Mucosa of descending colon (tissue), 3 donors: Measurements from ENCODE around the gene UNC5CL. TPM values are rescaled to one million over a fixed set of nuclear protein-coding genes. Genes with fewer than 3 reads are reported as not detected.

ENCODE experiments used
- ATAC-seq: fragments of 200-7000 bp; cut with Tn5 transposase; one replicate; pipeline ENCODE4 v1.9.1; 2020; ENCODE audit warnings: mild to moderate bottlenecking, moderate library complexity
- DNase-seq, 3 donors: peaks; one replicate each; pipeline ENCODE4 v3.0.0-alpha.2; 2020
- H3K36me3 ChIP-seq: fragments of 200-600 bp; one replicate; pipeline ENCODE4 v1.8.0; 2021; ENCODE audit warnings: low read depth, mild to moderate bottlenecking
- H3K4me1 ChIP-seq: fragments of 200-600 bp; one replicate; pipeline ENCODE4 v1.8.0; 2021; ENCODE audit warnings: low read depth, mild to moderate bottlenecking
- H3K4me3 ChIP-seq: fragments of 200-600 bp; one replicate; pipeline ENCODE4 v1.8.0; 2021; ENCODE audit warnings: mild to moderate bottlenecking
- H3K9me3 ChIP-seq: fragments of 200-600 bp; one replicate; pipeline ENCODE4 v1.8.0; 2021; ENCODE audit warnings: mild to moderate bottlenecking
- intact Hi-C, 2 donors: fragments of 100-400 bp; cut with DNase I in 1 of 2; cut with micrococcal nuclease in 1 of 2; formaldehyde crosslinking; loops; one replicate each; pipeline versions ENCODE4 v1.11.0 to v1.11.1; 2022; cut with DNase I, micrococcal nuclease
- total RNA-seq, 3 donors: library from RNA; stranded (reverse); fragmentation: NEBNext Ultra II Directional in 2 of 3; extraction: Animal tissue kit (Norgen Biotek cat#: 25700) in 2 of 3; gene quantifications; one replicate each; pipeline versions ENCODE4 v1.2.1 to v1.2.4, GENCODE V29; 2021 to 2023
- TF ChIP-seq, protein P1 (sequence below): fragments of 200-600 bp; IDR thresholded peaks from one replicate; pipeline ENCODE4 v1.8.0; 2022; ENCODE audit warnings: antibody characterized with exemption, mild to moderate bottlenecking
- donor health status: DM: no; HTN: no; CAD: no; lungs with moderate emphysema.
- donor health status: DM: no; HTN: no; CAD: no.
- donor health status: DM: no; HTN: yes; CAD: no.

UNC5CL gene
- total RNA-seq, 3 donors from 2014 or later = 3.4 to 9.7 (median 7.4) TPM

DNA sequence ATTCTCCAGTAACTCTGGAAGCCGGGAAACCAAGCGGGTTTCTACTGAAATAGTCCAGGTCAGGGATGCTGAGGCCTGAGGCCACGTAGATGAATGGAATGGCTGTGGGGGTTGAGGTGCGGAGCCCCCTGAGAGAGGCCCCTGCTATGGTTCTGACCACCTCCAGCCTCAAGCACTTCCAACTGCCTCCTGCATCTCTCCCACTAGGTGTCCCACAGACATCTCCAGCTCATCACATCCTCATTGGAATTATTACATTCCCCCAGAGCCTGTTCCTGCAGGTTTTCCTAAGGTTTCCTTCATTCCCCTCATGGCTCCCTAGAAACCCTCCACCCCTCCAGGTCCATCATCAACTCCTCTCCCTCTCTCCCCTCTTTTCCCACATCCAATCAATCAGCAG is 48.7 kb downstream of the UNC5CL start:
- intact Hi-C loops = no loop called here
- no peaks in the 10 kb centered on the region for H3K4me1 ChIP-seq
- no peaks in the 10 kb centered on the region for H3K36me3 ChIP-seq
- DNase-seq = no peak
- H3K9me3 ChIP-seq = no peaks in the 10 kb centered on the region
- ATAC-seq = no peak
- TF ChIP-seq, protein P1, sequence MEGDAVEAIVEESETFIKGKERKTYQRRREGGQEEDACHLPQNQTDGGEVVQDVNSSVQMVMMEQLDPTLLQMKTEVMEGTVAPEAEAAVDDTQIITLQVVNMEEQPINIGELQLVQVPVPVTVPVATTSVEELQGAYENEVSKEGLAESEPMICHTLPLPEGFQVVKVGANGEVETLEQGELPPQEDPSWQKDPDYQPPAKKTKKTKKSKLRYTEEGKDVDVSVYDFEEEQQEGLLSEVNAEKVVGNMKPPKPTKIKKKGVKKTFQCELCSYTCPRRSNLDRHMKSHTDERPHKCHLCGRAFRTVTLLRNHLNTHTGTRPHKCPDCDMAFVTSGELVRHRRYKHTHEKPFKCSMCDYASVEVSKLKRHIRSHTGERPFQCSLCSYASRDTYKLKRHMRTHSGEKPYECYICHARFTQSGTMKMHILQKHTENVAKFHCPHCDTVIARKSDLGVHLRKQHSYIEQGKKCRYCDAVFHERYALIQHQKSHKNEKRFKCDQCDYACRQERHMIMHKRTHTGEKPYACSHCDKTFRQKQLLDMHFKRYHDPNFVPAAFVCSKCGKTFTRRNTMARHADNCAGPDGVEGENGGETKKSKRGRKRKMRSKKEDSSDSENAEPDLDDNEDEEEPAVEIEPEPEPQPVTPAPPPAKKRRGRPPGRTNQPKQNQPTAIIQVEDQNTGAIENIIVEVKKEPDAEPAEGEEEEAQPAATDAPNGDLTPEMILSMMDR = no peak
- no peak overlapping the region for H3K4me3 ChIP-seq

DNA sequence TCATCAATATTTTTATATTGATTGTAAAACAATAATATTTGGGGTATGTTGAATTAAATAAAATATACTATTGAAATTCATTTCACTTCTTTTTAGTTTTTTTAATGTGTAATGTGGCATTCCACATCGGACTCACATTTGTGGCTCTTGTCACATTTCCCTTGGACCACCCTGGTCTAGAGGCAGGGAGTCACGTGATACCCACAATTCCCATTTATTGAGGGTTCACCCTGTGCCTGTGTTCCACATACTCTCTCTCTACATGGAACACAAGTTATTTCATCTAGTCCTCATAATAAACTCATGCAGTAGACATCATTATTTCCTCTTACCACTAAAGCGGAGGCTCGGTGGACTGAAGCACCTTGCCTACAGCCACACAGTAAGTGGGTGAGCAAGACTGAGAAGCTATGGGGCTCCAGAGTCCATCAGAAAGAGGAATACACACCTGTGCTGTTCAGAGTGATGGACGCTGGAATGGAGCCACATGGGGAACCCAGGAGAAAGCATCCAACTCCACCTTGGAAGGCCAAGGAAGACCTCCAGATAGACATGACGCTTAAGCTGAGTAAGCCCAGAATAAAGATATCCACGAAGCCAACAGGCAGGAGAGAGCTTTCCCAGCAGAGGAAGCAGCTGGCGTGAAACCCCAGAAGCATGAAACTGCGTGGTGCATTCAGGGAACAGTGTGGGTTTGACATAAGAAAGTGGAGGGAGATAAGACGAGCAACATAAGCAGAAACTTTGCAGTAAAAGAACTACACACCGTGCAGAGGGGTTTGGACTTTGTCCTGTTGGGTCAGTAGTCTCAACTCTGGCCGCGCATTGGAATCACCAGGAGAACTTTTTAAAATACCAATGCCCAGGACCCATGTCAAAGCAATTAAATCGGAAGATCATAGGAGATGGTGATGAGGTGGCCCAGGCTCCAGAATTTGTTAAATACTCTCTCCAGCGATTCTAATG is 49.5 kb downstream of the UNC5CL start:
- H3K4me1 ChIP-seq = no peaks in the 10 kb centered on the region
- H3K4me3 ChIP-seq = no peak overlapping the region
- intact Hi-C loops = no loop called here
- no peak for ATAC-seq
- TF ChIP-seq, protein P1 = no peak
- no peaks in the 10 kb centered on the region for H3K9me3 ChIP-seq
- DNase-seq = no peak
- H3K36me3 ChIP-seq = no peaks in the 10 kb centered on the region

DNA sequence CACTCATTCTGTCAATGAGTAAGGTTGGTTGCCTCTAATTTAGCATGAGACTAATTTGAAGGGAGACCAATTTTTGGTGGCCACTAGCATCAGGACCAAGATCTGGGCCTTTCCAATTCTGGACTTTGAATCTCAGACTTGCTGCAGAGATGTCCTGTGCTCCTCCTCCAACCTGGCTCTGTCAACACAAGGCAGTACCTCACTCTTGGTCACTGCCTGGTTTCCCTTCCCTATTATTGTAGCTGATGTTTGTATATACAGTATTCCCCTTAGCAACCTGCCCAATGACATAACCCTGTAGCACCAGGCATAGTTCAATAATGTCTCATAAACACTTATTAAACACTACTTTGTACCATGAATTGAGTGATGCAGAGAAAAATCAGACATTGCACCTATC is 50.4 kb downstream of the UNC5CL start:
- no peaks in the 10 kb centered on the region for H3K4me1 ChIP-seq
- no peaks in the 10 kb centered on the region for H3K9me3 ChIP-seq
- no peaks in the 10 kb centered on the region for H3K36me3 ChIP-seq
- no peak for DNase-seq
- TF ChIP-seq, protein P1 = no peak
- H3K4me3 ChIP-seq = no peak overlapping the region
- intact Hi-C loops = no loop called here
- ATAC-seq = no peak

DNA sequence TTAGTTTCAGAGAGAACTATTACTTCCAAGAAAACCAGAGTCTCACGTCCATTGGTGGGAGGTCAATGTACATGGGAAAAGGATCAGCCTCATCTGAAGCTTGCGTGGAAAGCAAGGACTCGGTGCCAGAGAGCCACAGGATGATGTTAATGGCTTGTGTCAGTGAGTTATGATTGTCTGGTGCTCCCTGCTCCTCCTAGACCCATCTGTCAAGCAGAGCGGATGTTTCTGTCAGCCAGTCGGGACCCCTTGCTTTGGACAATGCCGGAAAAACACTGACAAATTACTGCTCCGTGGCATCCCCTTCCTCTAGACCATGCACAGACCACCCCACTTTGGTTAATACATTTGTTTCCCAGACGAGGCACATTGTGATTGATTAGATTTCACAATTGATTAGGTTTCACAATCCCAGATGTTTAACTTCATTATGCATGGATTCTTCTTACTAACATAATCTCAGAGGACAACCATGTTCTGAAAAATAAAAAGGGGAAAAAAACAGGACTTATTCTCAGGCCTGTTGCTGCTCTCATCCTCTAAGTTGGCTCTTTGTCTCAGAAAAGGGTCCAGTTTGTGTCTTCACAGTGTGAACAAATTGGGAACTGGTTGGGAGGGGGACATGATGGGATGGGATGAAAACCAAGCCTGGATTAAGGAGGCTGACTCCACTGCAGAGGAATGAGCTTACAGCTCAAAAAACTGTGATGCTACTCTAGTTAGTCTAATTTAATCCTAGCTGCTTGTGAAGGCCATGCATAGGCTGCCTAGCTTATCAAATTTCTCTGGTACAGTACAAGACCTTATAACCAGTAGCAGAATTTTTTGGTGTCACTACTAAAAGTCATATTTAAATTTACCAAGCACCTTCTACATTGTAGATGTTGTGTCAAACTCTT is 51.9 kb downstream of the UNC5CL start:
- Histone ChIP-seq H3K9me3 (no peaks in the 10 kb centered on the region), H3K4me1 (no peaks in the 10 kb centered on the region), H3K4me3 (no peak overlapping the region), H3K36me3 (no peaks in the 10 kb centered on the region)
- ATAC-seq (no peak), DNase-seq (no peak)
- intact Hi-C loops = no loop called here
- TF ChIP-seq, protein P1 = no peak

DNA sequence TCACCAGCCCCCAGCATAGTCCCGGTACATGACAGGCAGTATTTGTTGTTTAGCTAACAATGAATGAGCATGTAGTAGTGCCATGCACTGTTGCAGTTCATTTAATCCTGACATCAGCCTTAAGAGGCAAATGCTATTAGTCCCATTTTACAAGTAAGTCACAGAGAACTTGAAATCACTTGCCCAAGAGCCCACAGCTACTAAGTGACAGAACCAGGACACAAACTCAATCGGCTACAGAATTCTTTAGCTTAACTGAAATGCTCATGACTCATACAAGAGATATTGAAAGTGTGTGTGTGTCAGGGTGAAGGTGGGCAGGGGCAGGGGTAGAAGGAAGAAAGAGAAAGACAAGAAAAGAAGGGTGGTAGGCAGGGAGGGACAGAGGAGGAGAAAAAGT is 52.7 kb downstream of the UNC5CL start:
- DNase-seq (no peak), ATAC-seq (no peak)
- Histone ChIP-seq H3K4me3 (no peak overlapping the region), H3K36me3 (no peaks in the 10 kb centered on the region), H3K9me3 (no peaks in the 10 kb centered on the region), H3K4me1 (no peaks in the 10 kb centered on the region)
- intact Hi-C loops = no loop called here
- TF ChIP-seq, protein P1 = no peak
